BLaER1 (cell line): ENCODE results near the gene PABPC1L2A.

Experiments
- H3K27ac ChIP-seq: shearing (Covaris generic); formaldehyde crosslinking; 2 replicates; pipeline ENCODE4 v1.8.1; 2022
- H3K27me3 ChIP-seq: shearing (Covaris generic); formaldehyde crosslinking; 2 replicates; pipeline ENCODE4 v1.8.1; 2022
- H3K36me3 ChIP-seq: shearing (Covaris generic); formaldehyde crosslinking; 2 replicates; pipeline ENCODE4 v1.8.1; 2022
- H3K4me1 ChIP-seq: shearing (Covaris generic); formaldehyde crosslinking; 2 replicates; pipeline ENCODE4 v1.8.1; 2022
- H3K4me2 ChIP-seq: shearing (Covaris generic); formaldehyde crosslinking; 2 replicates; pipeline ENCODE4 v1.8.1; 2022
- H3K4me3 ChIP-seq: shearing (Covaris generic); formaldehyde crosslinking; 2 replicates; pipeline ENCODE4 v1.8.1; 2022
- H3K9ac ChIP-seq: shearing (Covaris generic); formaldehyde crosslinking; 2 replicates; pipeline ENCODE4 v1.8.1; 2022
- H3K9me3 ChIP-seq: shearing (Covaris generic); formaldehyde crosslinking; 2 replicates; pipeline ENCODE4 v1.8.1; 2022
- H4K20me1 ChIP-seq: shearing (Covaris generic); formaldehyde crosslinking; 2 replicates; pipeline ENCODE4 v1.8.1; 2022
- Cebpa-rat ChIP-seq: shearing (Covaris generic); IDR thresholded peaks from 2 replicates; pipeline ENCODE4 v1.8.1; 2022

PABPC1L2A gene

DNA sequence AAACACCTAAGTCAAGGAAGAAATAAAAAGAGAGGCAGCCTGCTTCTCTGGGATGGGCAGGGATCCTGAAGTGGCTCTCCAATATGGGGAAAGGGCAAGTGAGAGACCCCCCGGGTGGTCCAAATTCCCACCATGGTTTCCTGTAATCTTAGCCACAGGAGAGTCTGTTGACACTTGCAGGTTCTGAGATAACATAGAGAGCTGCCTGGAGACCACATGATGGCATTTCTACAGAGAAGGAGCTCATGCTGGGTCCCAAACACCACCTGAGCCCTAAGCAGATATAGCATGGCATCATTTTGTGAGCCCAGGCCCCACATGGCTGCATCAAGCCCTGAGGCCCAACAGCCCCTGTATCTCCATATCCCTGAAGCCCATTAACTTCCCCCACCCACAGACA is 50.4 kb downstream of the PABPC1L2A start:
- Histone ChIP-seq H3K4me1 (no peaks in the 10 kb centered on the region), H3K27ac (no peak overlapping the region), H3K27me3 (peaks cover 36% of the 10 kb centered on the region), H3K9ac (no peak overlapping the region), H3K9me3 (peaks cover 8% of the 10 kb centered on the region), H4K20me1 (peaks cover 7% of the 10 kb centered on the region; the same call in 1 of the 2 replicates), H3K4me3 (no peak overlapping the region), H3K4me2 (no peak overlapping the region), H3K36me3 (no peaks in the 10 kb centered on the region)
- TF ChIP-seq Cebpa-rat, result no peak
